GM12878 (cell line): ENCODE measurements around the gene NAA15. TPM values are rescaled to one million over a fixed set of nuclear protein-coding genes. Genes with fewer than 3 reads are reported as not detected.

Experiments
- BHLHE40 ChIP-seq, 2 experiments: fragments of 450-650 bp in 1 of 2; IDR thresholded peaks; 2 replicates each; pipeline ENCODE4 v1.6.1; 2011 to 2017; ENCODE audit warnings: low read depth in 2 of 2, borderline replicate concordance in 1 of 2, improper control_type of control experiment in 1 of 2, low read length in 1 of 2, mild to moderate bottlenecking in 1 of 2
- CBX5 ChIP-seq: sonication (generic); IDR thresholded peaks from 2 replicates; pipeline ENCODE4 v1.6.1; 2016; ENCODE audit warnings: low read depth, moderate library complexity, mild to moderate bottlenecking, inconsistent platforms
- CREB1 ChIP-seq: IDR thresholded peaks from 2 replicates; pipeline ENCODE4 v1.6.1; 2012; ENCODE audit warnings: low read depth, mild to moderate bottlenecking, inconsistent platforms
- CREM ChIP-seq: IDR thresholded peaks from 2 replicates; pipeline ENCODE4 v1.6.1; 2014; ENCODE audit warnings: antibody characterized with exemption, low read depth
- CTCF ChIP-seq, 3 experiments: IDR thresholded peaks in 2 of 3; conservative IDR thresholded peaks in 1 of 3; 2 replicates each; pipeline ENCODE4 v1.5.1; 2011; ENCODE audit warnings: low read depth in 3 of 3, low read length in 3 of 3, mild to moderate bottlenecking in 3 of 3, control low read depth in 2 of 3, moderate library complexity in 2 of 3, inconsistent platforms in 1 of 3, mixed read lengths in 1 of 3; ENCODE audit not compliant: control insufficient read depth in 2 of 3, insufficient read depth in 1 of 3; ENCODE audit errors: extremely low read depth in 1 of 3
- ELK1 ChIP-seq: IDR thresholded peaks from 2 replicates; pipeline ENCODE4 v1.6.1; 2012; ENCODE audit warnings: low read depth, low read length, improper control_type of control experiment
- ESRRA ChIP-seq: IDR thresholded peaks from 2 replicates; pipeline ENCODE4 v1.6.1; 2012; ENCODE audit warnings: mild to moderate bottlenecking, low read length, improper control_type of control experiment
- MXI1 ChIP-seq: fragments of 150-350 bp; IDR thresholded peaks from 2 replicates; pipeline ENCODE4 v1.6.1; 2011; ENCODE audit warnings: low read depth, mild to moderate bottlenecking, inconsistent platforms, low read length, improper control_type of control experiment
- RAD51 ChIP-seq: fragments of 450-650 bp; IDR thresholded peaks from 2 replicates; pipeline ENCODE4 v1.6.1; 2016; ENCODE audit warnings: moderate library complexity, mild to moderate bottlenecking, inconsistent platforms
- RELB ChIP-seq: fragments of 450-650 bp; IDR thresholded peaks from 2 replicates; pipeline ENCODE4 v1.6.1; 2017; ENCODE audit warnings: low read depth, mild to moderate bottlenecking, moderate library complexity
- RUNX3 ChIP-seq: IDR thresholded peaks from 2 replicates; pipeline ENCODE4 v1.6.1; 2012; ENCODE audit warnings: low read length, inconsistent platforms
- SKIL ChIP-seq: fragments of 450-650 bp; IDR thresholded peaks from 2 replicates; pipeline ENCODE4 v1.6.1; 2017; ENCODE audit warnings: mild to moderate bottlenecking, low read depth, inconsistent platforms; ENCODE audit not compliant: poor library complexity, severe bottlenecking
- TBL1XR1 ChIP-seq: IDR thresholded peaks from 2 replicates; pipeline ENCODE4 v1.6.1; 2012; ENCODE audit warnings: low read depth, low read length, improper control_type of control experiment
- TCF12 ChIP-seq: IDR thresholded peaks from 2 replicates; pipeline ENCODE4 v1.6.1; 2011; ENCODE audit warnings: low read depth, mild to moderate bottlenecking, low read length
- TCF3 ChIP-seq: IDR thresholded peaks from 2 replicates; pipeline ENCODE4 v1.6.1; 2012; ENCODE audit warnings: low read depth, mild to moderate bottlenecking, low read length, borderline replicate concordance; ENCODE audit not compliant: insufficient read depth
- USF2 ChIP-seq: IDR thresholded peaks from 2 replicates; pipeline ENCODE4 v1.6.1; 2011; ENCODE audit warnings: low read depth, low read length, improper control_type of control experiment, borderline replicate concordance
- ZNF217 ChIP-seq: fragments of 450-650 bp; IDR thresholded peaks from 2 replicates; pipeline ENCODE4 v1.6.1; 2017; ENCODE audit warnings: antibody characterized with exemption, mild to moderate bottlenecking
- polyA plus RNA-seq, 11 experiments: library from polyadenylated mRNA; depleted of rRNA in 4 of 11; unstranded in 6 of 11; stranded (reverse) in 5 of 11; fragments of >200 nt; fragmentation: Nextera tagmentation in 4 of 11; fragmentation: Illumina TruSeq in 1 of 11; extraction: Ambion mirVana in 4 of 11; extraction: Trizol in 1 of 11; gene quantifications; 1 replicate in 1 of 11; 2 replicates in 10 of 11; pipeline versions ENCODE4 v1.2.1 to v1.2.3, GENCODE V29; 2011 to 2016; ENCODE audit warnings: inconsistent platforms in 2 of 11, missing spikeins in 2 of 11, low read depth in 1 of 11
- total RNA-seq, 4 experiments: library from RNA; depleted of rRNA in 3 of 4; stranded (reverse); fragments of >200 nt in 3 of 4; fragmentation: Illumina TruSeq in 1 of 4; extraction: Trizol in 1 of 4; gene quantifications; 2 replicates each; pipeline versions ENCODE4 v1.2.1 to v1.2.3, GENCODE V29; 2013 to 2021

NAA15 gene
- total and polyA plus RNA-seq, 10 of the 15 experiments (the other 5 are each of a cell fraction or from before 2014, with no cell fraction given) = 24.3 to 93.1 (median 51.9) TPM

- TF ChIP-seq SKIL = peak; percentile 18
- TF ChIP-seq USF2 = peak; percentile 20; the same call in 1 of the 2 replicates
- TF ChIP-seq CREB1 = 0 out of 2 replicates have a peak, but pooled peaks have one; percentile 33
- peak; percentile 81; the same call in 1 of the 2 replicates for TF ChIP-seq CBX5
- no peak for TF ChIP-seq ESRRA
- TF ChIP-seq CTCF (IDR thresholded peaks at IDR 0.05 in 2 of 3, conservative IDR thresholded peaks at IDR 0.05 in 1 of 3; ENCODE audit: control insufficient read depth in 2 of 3, extremely low read depth in 1 of 3, insufficient read depth in 1 of 3, low read depth in 3 of 3, low read length in 3 of 3) = peak; percentile 36 to 61 (median 47); a peak in 5 of 6 replicates
- TF ChIP-seq RUNX3 = peak; percentile 49
- peak; percentile 63; the same call in 1 of the 2 replicates for TF ChIP-seq TCF12
- peak in 1 of 2 experiments; percentile 47; a peak in 1 of 4 replicates for TF ChIP-seq BHLHE40 (IDR thresholded peaks at IDR 0.05; ENCODE audit: borderline replicate concordance in 1 of 2, low read depth in 2 of 2, low read length in 1 of 2)
- TF ChIP-seq RAD51 = peak; percentile 84
- TF ChIP-seq TCF3 = 0 out of 2 replicates have a peak, but pooled peaks have one; percentile 28
- TF ChIP-seq ELK1 = no peak
- peak; percentile 39; the same call in 1 of the 2 replicates for TF ChIP-seq TBL1XR1
- 0 out of 2 replicates have a peak, but pooled peaks have one; percentile 18 for TF ChIP-seq CREM
- TF ChIP-seq RELB = peak; percentile 76
- 0 out of 2 replicates have a peak, but pooled peaks have one; percentile 34 for TF ChIP-seq ZNF217
- TF ChIP-seq MXI1 = no peak
Measured at GRCh38 chr4:139453041-139453370, 151.7 kb downstream of the NAA15 start (continued).
